GM23338 (cell line): ENCODE data around the gene ILK. TPM values are rescaled to one million over a fixed set of nuclear protein-coding genes. Genes with fewer than 3 reads are reported as not detected.

ENCODE experiments used
- ATAC-seq: fragments of 200-7000 bp; cut with Tn5 transposase; 3 replicates; pipeline ENCODE4 v1.9.1; 2020
- DNase-seq: peaks from one replicate; pipeline ENCODE4 v3.0.0-alpha.2; 2015; ENCODE audit warnings: low spot score
- H2AFZ ChIP-seq: fragments of 200-600 bp; sonication (generic); 2 replicates; pipeline ENCODE4 v1.8.0; 2016; ENCODE audit warnings: antibody characterized with exemption, mild to moderate bottlenecking, moderate library complexity
- H3F3A ChIP-seq: fragments of 200-600 bp; sonication (generic); replicated peaks from 2 replicates; pipeline ENCODE4 v1.8.0; 2017; ENCODE audit warnings: antibody characterized with exemption, mixed run types, low read depth
- H3K27ac ChIP-seq: fragments of 200-600 bp; sonication (generic); 2 replicates; pipeline ENCODE4 v1.6.1; 2016; ENCODE audit warnings: low read depth
- H3K27me3 ChIP-seq: fragments of 200-600 bp; sonication (generic); 2 replicates; pipeline ENCODE4 v1.8.0; 2016; ENCODE audit warnings: mild to moderate bottlenecking, mixed run types, moderate library complexity; ENCODE audit not compliant: insufficient read depth
- H3K36me3 ChIP-seq: fragments of 200-600 bp; sonication (generic); 2 replicates; pipeline ENCODE4 v1.8.0; 2016; ENCODE audit warnings: mild to moderate bottlenecking; ENCODE audit not compliant: insufficient read depth
- H3K4me1 ChIP-seq: fragments of 200-600 bp; sonication (generic); 2 replicates; pipeline ENCODE4 v1.8.0; 2016; ENCODE audit warnings: mild to moderate bottlenecking, moderate library complexity; ENCODE audit not compliant: insufficient read depth
- H3K4me2 ChIP-seq: fragments of 200-600 bp; sonication (generic); 2 replicates; pipeline ENCODE4 v1.7.1; 2017; ENCODE audit warnings: mixed run types
- H3K4me3 ChIP-seq: fragments of 200-600 bp; sonication (generic); 2 replicates; pipeline ENCODE4 v1.6.1; 2016; ENCODE audit warnings: mixed run types
- H3K79me2 ChIP-seq: fragments of 200-600 bp; sonication (generic); replicated peaks from 2 replicates; pipeline ENCODE4 v1.8.0; 2017; ENCODE audit warnings: mild to moderate bottlenecking; ENCODE audit not compliant: insufficient read depth
- H3K9me2 ChIP-seq: fragments of 200-600 bp; sonication (generic); 2 replicates; pipeline ENCODE4 v1.8.0; 2017; ENCODE audit not compliant: insufficient read depth
- H4K20me1 ChIP-seq: fragments of 200-600 bp; sonication (generic); replicated peaks from 2 replicates; pipeline ENCODE4 v1.8.0; 2017; ENCODE audit warnings: mild to moderate bottlenecking; ENCODE audit not compliant: insufficient read depth
- H3K27ac Mint-ChIP-seq: 2 replicates; pipeline ENCODE4 v1.8.0; 2020; ENCODE audit warnings: inconsistent platforms, mild to moderate bottlenecking, moderate library complexity, mixed read lengths
- H3K27me3 Mint-ChIP-seq: 3 replicates; pipeline ENCODE4 v1.8.0; 2022; ENCODE audit warnings: low read depth, mild to moderate bottlenecking, moderate library complexity, mixed read lengths, inconsistent platforms; ENCODE audit not compliant: insufficient read depth, poor library complexity
- H3K36me3 Mint-ChIP-seq: 3 replicates; pipeline ENCODE4 v1.8.0; 2021; ENCODE audit warnings: low read depth, mild to moderate bottlenecking, inconsistent platforms, moderate library complexity, mixed read lengths
- H3K4me1 Mint-ChIP-seq: 3 replicates; pipeline ENCODE4 v1.8.0; 2020; ENCODE audit warnings: mild to moderate bottlenecking, inconsistent platforms, mixed read lengths
- H3K4me3 Mint-ChIP-seq: 3 replicates; pipeline ENCODE4 v1.8.0; 2021; ENCODE audit warnings: moderate library complexity, mild to moderate bottlenecking, inconsistent platforms, mixed read lengths
- H3K9me3 Mint-ChIP-seq: 3 replicates; pipeline ENCODE4 v1.8.0; 2020; ENCODE audit warnings: moderate library complexity, mild to moderate bottlenecking, inconsistent platforms, mixed read lengths
- CREB1 ChIP-seq: fragments of 250-450 bp; sonication (Bioruptor Pico); IDR thresholded peaks from 2 replicates; pipeline ENCODE4 v1.5.0; 2020; ENCODE audit warnings: low read depth, mild to moderate bottlenecking, moderate library complexity
- EZH2 ChIP-seq: fragments of 200-600 bp; sonication (generic); IDR thresholded peaks from one replicate; pipeline ENCODE4 v1.8.0; 2017; ENCODE audit warnings: antibody characterized with exemption, mild to moderate bottlenecking, low read depth; ENCODE audit not compliant: unreplicated experiment
- EZH2phosphoT487 ChIP-seq: fragments of 200-600 bp; sonication (generic); IDR thresholded peaks from one replicate; pipeline ENCODE4 v1.8.1; 2018; ENCODE audit warnings: antibody characterized with exemption; ENCODE audit not compliant: unreplicated experiment
- JUNB ChIP-seq: IDR thresholded peaks from one replicate; pipeline ENCODE4 v1.6.1; 2016; ENCODE audit warnings: antibody characterized with exemption; ENCODE audit not compliant: unreplicated experiment
- NANOG ChIP-seq: IDR thresholded peaks from 2 replicates; pipeline ENCODE4 v1.6.1; 2016; ENCODE audit warnings: antibody characterized with exemption, borderline replicate concordance
- POLR2AphosphoS5 ChIP-seq: IDR thresholded peaks from 2 replicates; pipeline ENCODE4 v1.6.1; 2016; ENCODE audit warnings: antibody characterized with exemption, low read depth
- ZNF114 ChIP-seq: fragments of 250-450 bp; sonication (Bioruptor Pico); IDR thresholded peaks from 2 replicates; pipeline ENCODE4 v1.5.0; 2020; ENCODE audit warnings: mild to moderate bottlenecking, moderate library complexity
- polyA plus RNA-seq: library from polyadenylated mRNA; unstranded; fragments of >200 nt; fragmentation: Nextera tagmentation; extraction: Ambion mirVana; gene quantifications from 2 replicates; pipeline ENCODE4 v1.2.1, GENCODE V29; 2016
- total RNA-seq: library from RNA; depleted of rRNA; stranded (reverse); fragments of >200 nt; shearing (Covaris generic); gene quantifications from 2 replicates; pipeline ENCODE4 v1.2.3, GENCODE V29; 2014
- TF ChIP-seq, protein P1 (sequence below): fragments of 250-450 bp; sonication (Bioruptor Pico); IDR thresholded peaks from 2 replicates; pipeline ENCODE4 v1.5.0; 2020; ENCODE audit warnings: mild to moderate bottlenecking, moderate library complexity
- TF ChIP-seq, protein P2 (sequence below): IDR thresholded peaks from 2 replicates; pipeline ENCODE4 v1.6.1; 2016; ENCODE audit warnings: antibody characterized with exemption

ILK gene
- total and polyA plus RNA-seq, 2 experiments from 2014 or later, result 62.6 to 91.0 TPM

DNA sequence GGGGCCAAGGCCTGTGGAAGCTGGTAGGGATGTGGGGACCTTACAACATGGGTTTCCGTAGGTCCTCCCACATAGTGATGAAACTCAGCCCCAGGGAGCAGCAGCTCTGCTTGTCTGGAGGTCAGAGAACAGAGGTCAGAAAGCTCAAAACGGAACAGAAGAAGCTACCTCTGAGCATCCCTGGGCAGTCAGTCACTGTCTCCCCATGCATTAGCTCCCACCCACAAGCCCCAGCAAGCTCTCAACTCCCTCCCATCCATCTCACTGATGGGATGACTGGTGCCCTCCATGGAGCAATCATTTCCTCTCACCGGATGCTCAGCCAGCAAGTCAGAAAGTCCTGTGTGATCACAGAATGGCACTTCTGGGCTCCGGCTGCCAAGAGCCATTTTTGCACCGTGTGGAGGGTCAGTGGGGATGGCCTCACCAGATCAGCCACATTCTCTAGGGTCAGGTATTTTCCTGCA lies 13.8 kb downstream of the ILK start:
- Mint-ChIP-seq H3K4me3 (no peak overlapping the region), H3K27me3 (peaks cover 5% of the 10 kb centered on the region)
- no peak overlapping the region for H3K27ac ChIP-seq

DNA sequence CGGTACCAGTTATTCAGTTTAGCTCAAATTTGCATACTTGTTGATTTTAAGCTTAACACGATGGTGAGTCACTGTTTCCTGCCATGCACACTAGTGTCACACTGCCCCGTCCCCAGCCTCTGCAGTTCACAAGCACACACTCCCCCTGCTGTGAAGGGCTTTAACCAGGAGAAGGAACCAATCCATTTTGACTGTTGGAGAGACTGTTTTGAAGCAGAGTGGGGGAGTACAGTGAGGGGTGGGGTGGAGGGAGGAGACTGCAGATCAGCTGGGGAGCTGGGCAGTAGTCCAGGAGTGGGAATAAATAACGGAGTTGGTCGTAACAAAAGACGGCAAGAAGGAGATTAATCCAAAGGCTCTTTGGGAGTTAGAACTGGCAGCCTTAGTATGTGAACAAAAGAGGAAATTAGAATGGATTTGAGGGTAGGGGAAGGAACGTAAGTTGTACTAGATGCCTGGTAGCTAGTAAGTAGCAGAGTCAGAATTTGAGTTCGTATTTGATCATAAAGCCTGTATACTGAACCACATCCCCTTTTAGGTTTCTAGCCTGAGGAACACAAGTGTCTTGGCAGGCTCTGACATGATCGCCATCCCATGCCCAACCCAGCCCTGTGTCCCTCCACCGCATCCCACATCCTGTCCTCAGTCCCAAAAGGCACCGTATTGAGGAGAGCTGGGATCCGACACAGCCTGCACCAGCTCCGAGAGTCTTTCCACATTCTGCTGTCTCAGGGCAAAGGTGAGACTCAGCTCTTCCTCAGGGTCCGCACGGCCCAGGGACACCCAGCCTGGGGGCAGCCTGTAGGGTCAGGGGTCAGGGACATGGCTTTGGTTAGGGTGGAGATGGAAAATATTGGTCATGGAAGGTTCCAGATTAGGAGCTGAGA lies 14.8 kb downstream of the ILK start:
- peak overlapping the region; percentile 57 for H3K4me3 ChIP-seq

More for the DNA sequence above, 13.8 kb downstream of the ILK start:
- Histone ChIP-seq H3K4me1 (peaks cover 17% of the 10 kb centered on the region), H3K4me3 (no peak overlapping the region), H3K36me3 (no peaks in the 10 kb centered on the region; the same call in 1 of the 2 replicates), H4K20me1 (no peaks in the 10 kb centered on the region), H3K27me3 (no peaks in the 10 kb centered on the region), H2AFZ (no peak overlapping the region), H3K4me2 (no peak overlapping the region), H3K79me2 (peaks cover 9% of the 10 kb centered on the region; the same call in 1 of the 2 replicates), H3K9me2 (no peaks in the 10 kb centered on the region), H3F3A (no peaks in the 10 kb centered on the region; the same call in 1 of the 2 replicates)
- Mint-ChIP-seq H3K4me1 (no peaks in the 10 kb centered on the region), H3K9me3 (no peaks in the 10 kb centered on the region), H3K27ac (no peak overlapping the region), H3K36me3 (0 out of 3 replicates have a peak, but pooled peaks cover 3% of the 10 kb centered on the region)
- no peak for ATAC-seq
- TF ChIP-seq POLR2AphosphoS5 (no peak), EZH2 (no peak), CREB1 (CRISPR knock-in tag) (no peak)
- no peak for DNase-seq

More for the DNA sequence above, 14.8 kb downstream of the ILK start:
- Mint-ChIP-seq H3K36me3 (0 out of 3 replicates have a peak, but pooled peaks cover 3% of the 10 kb centered on the region), H3K27me3 (peaks cover 5% of the 10 kb centered on the region), H3K27ac (no peak overlapping the region), H3K4me1 (no peaks in the 10 kb centered on the region), H3K9me3 (no peaks in the 10 kb centered on the region), H3K4me3 (no peak overlapping the region)
- H3K4me1 ChIP-seq, result peaks cover 11% of the 10 kb centered on the region
- no peaks in the 10 kb centered on the region for H3F3A ChIP-seq
- H3K79me2 ChIP-seq, result peaks cover 9% of the 10 kb centered on the region; the same call in 1 of the 2 replicates
- no peak for ATAC-seq
- peak overlapping the region; percentile 77 for H2AFZ ChIP-seq
- peak overlapping the region; percentile 97 for H3K4me2 ChIP-seq
- no peaks in the 10 kb centered on the region for H3K27me3 ChIP-seq
- DNase-seq, result no peak
- TF ChIP-seq EZH2phosphoT487, result no peak
- TF ChIP-seq NANOG, result no peak
- TF ChIP-seq JUNB, result no peak
- TF ChIP-seq EZH2, result no peak
- TF ChIP-seq, protein P1, sequence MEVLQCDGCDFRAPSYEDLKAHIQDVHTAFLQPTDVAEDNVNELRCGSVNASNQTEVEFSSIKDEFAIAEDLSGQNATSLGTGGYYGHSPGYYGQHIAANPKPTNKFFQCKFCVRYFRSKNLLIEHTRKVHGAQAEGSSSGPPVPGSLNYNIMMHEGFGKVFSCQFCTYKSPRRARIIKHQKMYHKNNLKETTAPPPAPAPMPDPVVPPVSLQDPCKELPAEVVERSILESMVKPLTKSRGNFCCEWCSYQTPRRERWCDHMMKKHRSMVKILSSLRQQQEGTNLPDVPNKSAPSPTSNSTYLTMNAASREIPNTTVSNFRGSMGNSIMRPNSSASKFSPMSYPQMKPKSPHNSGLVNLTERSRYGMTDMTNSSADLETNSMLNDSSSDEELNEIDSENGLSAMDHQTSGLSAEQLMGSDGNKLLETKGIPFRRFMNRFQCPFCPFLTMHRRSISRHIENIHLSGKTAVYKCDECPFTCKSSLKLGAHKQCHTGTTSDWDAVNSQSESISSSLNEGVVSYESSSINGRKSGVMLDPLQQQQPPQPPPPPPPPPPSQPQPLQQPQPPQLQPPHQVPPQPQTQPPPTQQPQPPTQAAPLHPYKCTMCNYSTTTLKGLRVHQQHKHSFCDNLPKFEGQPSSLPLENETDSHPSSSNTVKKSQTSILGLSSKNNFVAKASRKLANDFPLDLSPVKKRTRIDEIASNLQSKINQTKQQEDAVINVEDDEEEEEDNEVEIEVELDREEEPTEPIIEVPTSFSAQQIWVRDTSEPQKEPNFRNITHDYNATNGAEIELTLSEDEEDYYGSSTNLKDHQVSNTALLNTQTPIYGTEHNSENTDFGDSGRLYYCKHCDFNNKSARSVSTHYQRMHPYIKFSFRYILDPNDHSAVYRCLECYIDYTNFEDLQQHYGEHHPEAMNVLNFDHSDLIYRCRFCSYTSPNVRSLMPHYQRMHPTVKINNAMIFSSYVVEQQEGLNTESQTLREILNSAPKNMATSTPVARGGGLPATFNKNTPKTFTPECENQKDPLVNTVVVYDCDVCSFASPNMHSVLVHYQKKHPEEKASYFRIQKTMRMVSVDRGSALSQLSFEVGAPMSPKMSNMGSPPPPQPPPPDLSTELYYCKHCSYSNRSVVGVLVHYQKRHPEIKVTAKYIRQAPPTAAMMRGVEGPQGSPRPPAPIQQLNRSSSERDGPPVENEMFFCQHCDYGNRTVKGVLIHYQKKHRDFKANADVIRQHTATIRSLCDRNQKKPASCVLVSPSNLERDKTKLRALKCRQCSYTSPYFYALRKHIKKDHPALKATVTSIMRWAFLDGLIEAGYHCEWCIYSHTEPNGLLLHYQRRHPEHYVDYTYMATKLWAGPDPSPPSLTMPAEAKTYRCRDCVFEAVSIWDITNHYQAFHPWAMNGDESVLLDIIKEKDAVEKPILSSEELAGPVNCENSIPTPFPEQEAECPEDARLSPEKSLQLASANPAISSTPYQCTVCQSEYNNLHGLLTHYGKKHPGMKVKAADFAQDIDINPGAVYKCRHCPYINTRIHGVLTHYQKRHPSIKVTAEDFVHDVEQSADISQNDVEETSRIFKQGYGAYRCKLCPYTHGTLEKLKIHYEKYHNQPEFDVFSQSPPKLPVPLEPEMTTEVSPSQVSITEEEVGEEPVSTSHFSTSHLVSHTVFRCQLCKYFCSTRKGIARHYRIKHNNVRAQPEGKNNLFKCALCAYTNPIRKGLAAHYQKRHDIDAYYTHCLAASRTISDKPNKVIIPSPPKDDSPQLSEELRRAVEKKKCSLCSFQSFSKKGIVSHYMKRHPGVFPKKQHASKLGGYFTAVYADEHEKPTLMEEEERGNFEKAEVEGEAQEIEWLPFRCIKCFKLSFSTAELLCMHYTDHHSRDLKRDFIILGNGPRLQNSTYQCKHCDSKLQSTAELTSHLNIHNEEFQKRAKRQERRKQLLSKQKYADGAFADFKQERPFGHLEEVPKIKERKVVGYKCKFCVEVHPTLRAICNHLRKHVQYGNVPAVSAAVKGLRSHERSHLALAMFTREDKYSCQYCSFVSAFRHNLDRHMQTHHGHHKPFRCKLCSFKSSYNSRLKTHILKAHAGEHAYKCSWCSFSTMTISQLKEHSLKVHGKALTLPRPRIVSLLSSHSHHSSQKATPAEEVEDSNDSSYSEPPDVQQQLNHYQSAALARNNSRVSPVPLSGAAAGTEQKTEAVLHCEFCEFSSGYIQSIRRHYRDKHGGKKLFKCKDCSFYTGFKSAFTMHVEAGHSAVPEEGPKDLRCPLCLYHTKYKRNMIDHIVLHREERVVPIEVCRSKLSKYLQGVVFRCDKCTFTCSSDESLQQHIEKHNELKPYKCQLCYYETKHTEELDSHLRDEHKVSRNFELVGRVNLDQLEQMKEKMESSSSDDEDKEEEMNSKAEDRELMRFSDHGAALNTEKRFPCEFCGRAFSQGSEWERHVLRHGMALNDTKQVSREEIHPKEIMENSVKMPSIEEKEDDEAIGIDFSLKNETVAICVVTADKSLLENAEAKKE (CRISPR knock-in tag), result no peak
- TF ChIP-seq, protein P2, sequence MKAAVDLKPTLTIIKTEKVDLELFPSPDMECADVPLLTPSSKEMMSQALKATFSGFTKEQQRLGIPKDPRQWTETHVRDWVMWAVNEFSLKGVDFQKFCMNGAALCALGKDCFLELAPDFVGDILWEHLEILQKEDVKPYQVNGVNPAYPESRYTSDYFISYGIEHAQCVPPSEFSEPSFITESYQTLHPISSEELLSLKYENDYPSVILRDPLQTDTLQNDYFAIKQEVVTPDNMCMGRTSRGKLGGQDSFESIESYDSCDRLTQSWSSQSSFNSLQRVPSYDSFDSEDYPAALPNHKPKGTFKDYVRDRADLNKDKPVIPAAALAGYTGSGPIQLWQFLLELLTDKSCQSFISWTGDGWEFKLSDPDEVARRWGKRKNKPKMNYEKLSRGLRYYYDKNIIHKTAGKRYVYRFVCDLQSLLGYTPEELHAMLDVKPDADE, result no peak
- TF ChIP-seq ZNF114 (CRISPR knock-in tag), result no peak
- no peak overlapping the region for H3K27ac ChIP-seq
- no peaks in the 10 kb centered on the region for H3K9me2 ChIP-seq
- H3K36me3 ChIP-seq, result no peaks in the 10 kb centered on the region; the same call in 1 of the 2 replicates
- H4K20me1 ChIP-seq, result no peaks in the 10 kb centered on the region
